BE2C (cell line): ENCODE results near the gene FAM174B. TPM values are rescaled to one million over a fixed set of nuclear protein-coding genes. Genes with fewer than 3 reads are reported as not detected.
A peak's percentile ranks its signal among the peaks of the same experiment; 100 is the strongest.

Source experiments
- DNase-seq: peaks from one replicate; pipeline ENCODE4 v3.0.0-alpha.2; 2020
- H3K27me3 ChIP-seq: fragments of 250-450 bp; sonication (Bioruptor Pico); 2 replicates; pipeline ENCODE4 v1.5.1; 2020; ENCODE audit warnings: mild to moderate bottlenecking
- H3K36me3 ChIP-seq: fragments of 250-450 bp; sonication (Bioruptor Pico); 2 replicates; pipeline ENCODE4 v1.5.1; 2020; ENCODE audit warnings: mild to moderate bottlenecking
- H3K4me1 ChIP-seq: fragments of 250-450 bp; sonication (Bioruptor Pico); 2 replicates; pipeline ENCODE4 v1.5.1; 2020
- H3K4me3 ChIP-seq: 2 replicates; pipeline ENCODE4 v1.5.1; 2011; ENCODE audit warnings: low read depth, low read length
- H3K9me3 ChIP-seq: fragments of 250-450 bp; sonication (Bioruptor Pico); 2 replicates; pipeline ENCODE4 v1.5.1; 2020
- CTCF ChIP-seq: IDR thresholded peaks from 2 replicates; pipeline ENCODE4 v1.5.1; 2012; ENCODE audit warnings: mild to moderate bottlenecking, low read depth, low read length
- polyA plus RNA-seq: library from polyadenylated mRNA; unstranded; fragments of >200 nt; gene quantifications from one replicate; pipeline ENCODE4 v1.2.1, GENCODE V29; 2012; ENCODE audit warnings: low read depth, missing spikeins; ENCODE audit not compliant: insufficient read length, insufficient read depth

FAM174B gene
- polyA plus RNA-seq = 4.3 TPM

GRCh38 chr15:92655178-92655995 lies at the start of gene FAM174B:
TSS of gene FAM174B (minus strand) at chr15:92655775.
- Histone ChIP-seq H3K27me3 (peaks cover 21% of the 10 kb centered on the region), H3K9me3 (peaks cover 3% of the 10 kb centered on the region; the same call in 1 of the 2 replicates), H3K4me3 (peak within 1 kb of the TSS; percentile 44), H3K36me3 (no peaks in the 10 kb centered on the region), H3K4me1 (no peaks in the 10 kb centered on the region)
- TF ChIP-seq CTCF = no peak
- DNase-seq = peak; percentile 65

DNA sequence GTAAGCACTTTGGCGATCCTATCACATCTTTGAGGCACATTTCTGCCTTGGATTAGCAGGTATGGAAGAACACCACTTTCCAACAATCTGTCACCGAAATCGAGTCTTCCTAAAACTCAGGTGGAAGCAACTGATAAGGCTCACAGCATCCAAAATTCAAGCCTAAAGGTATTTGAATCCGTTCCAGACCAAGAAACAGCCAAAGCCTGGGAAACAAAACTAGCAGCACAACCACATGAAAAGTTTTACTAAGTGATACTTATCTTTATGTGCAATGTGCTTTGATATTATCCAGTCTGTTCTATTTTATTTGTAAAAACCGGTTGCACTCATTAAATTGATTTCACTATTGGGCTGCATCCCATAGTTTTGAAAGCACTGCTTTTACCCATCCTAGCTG lies 40.5 kb upstream of the FAM174B start:
- no peak for TF ChIP-seq CTCF
- H3K4me1 ChIP-seq = peaks cover 6% of the 10 kb centered on the region; the same call in 1 of the 2 replicates
- H3K36me3 ChIP-seq = no peaks in the 10 kb centered on the region

DNA sequence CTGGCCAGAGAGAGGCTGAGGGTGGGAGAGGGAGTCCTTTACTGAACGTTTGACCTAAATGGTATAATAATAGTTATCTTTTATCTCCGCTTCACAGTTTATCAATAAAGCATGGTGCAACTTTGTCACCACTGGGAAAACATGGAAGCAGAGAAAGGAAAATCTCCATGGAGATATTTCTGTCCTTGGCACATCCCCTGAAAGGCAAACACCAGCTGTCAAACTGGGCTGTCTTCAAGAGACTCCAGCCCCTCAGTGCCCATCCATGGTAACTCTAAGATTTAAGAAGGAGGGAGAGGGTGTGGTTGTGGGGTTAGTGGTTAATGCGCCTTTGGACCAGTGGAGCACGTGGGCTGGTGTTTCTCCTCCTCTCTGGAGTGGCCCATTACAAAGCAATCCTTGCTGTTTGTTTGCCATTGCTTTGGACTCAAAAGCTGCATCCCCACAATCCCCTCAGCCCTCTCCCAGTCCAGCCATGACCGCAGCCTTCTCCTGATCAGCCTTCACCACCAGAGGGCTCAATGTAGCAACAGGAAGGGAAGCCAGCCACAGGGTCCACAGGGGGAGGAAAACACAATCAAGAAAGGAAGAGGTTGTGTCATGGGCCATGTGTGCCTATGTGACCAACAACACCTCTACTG lies 38.2 kb upstream of the FAM174B start:
- peak; percentile 87 for TF ChIP-seq CTCF
- Histone ChIP-seq H3K27me3 (no peaks in the 10 kb centered on the region), H3K9me3 (no peaks in the 10 kb centered on the region; the same call in 1 of the 2 replicates), H3K4me1 (0 out of 2 replicates have a peak, but pooled peaks cover 3% of the 10 kb centered on the region), H3K36me3 (no peaks in the 10 kb centered on the region), H3K4me3 (no peak overlapping the region)
- DNase-seq = peak; percentile 74

More for the DNA sequence above, 40.5 kb upstream of the FAM174B start:
- no peaks in the 10 kb centered on the region for H3K27me3 ChIP-seq
- no peak overlapping the region for H3K4me3 ChIP-seq
- H3K9me3 ChIP-seq = no peaks in the 10 kb centered on the region
- no peak for DNase-seq

DNA sequence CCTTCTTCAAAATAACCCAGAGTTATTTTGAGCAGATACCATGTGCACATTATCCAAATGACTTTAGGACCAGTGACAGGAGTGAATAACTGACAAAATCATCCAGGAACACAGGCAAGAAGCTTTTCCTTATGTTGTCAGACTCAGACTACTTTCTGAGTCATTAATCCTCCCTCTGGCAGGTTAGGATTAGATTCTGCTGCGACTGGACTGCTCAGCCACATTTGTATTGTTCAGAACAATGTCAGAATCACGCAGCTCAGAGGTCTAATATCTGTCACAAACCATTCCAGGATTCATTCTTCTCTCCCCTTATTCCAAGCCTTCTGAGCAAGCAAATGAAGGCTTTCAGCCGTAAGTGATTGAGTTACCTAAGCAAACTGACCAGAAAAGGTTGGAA lies 34.8 kb upstream of the FAM174B start:
- Histone ChIP-seq H3K4me1 (0 out of 2 replicates have a peak, but pooled peaks cover 3% of the 10 kb centered on the region), H3K9me3 (no peaks in the 10 kb centered on the region; the same call in 1 of the 2 replicates), H3K27me3 (no peaks in the 10 kb centered on the region), H3K36me3 (no peaks in the 10 kb centered on the region), H3K4me3 (no peak overlapping the region)
- no peak for TF ChIP-seq CTCF
- no peak for DNase-seq

DNA sequence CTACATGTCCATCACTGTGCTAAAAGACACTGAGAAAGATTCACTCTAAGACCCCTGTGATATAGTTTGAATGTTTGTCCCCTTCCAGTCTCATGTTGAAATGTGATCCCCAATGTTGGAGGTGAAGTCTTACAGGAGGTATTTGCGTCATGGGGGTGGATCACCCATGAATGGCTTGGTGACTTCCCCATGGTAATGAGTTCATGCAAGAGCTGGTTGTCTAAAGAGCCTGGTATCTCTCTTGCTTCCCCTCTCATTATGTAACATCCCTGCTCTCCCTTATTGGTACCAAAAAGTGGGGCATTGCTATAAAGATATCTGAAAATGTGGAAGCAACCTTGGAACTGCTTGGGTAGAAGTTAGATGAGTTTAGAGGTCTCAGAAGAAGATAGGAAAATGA lies 32.2 kb upstream of the FAM174B start:
- no peaks in the 10 kb centered on the region for H3K36me3 ChIP-seq
- DNase-seq = no peak
- no peaks in the 10 kb centered on the region; the same call in 1 of the 2 replicates for H3K9me3 ChIP-seq
- TF ChIP-seq CTCF = no peak
- H3K4me1 ChIP-seq = no peaks in the 10 kb centered on the region
- H3K4me3 ChIP-seq = no peak overlapping the region
- H3K27me3 ChIP-seq = no peaks in the 10 kb centered on the region
